Nephron (organoid): ENCODE data around the gene FMNL2.

Experiments used
- H3K27ac Mint-ChIP-seq, 3 experiments: 2 replicates each; pipeline ENCODE4 v1.8.0; 2020; ENCODE audit warnings: mixed read lengths in 3 of 3, mild to moderate bottlenecking in 2 of 3, moderate library complexity in 1 of 3
- H3K27me3 Mint-ChIP-seq: 2 replicates; pipeline ENCODE4 v1.8.0; 2021; ENCODE audit warnings: low read depth, mild to moderate bottlenecking, moderate library complexity, mixed read lengths
- H3K36me3 Mint-ChIP-seq: 2 replicates; pipeline ENCODE4 v1.8.0; 2020; ENCODE audit warnings: low read depth, mixed read lengths
- H3K4me1 Mint-ChIP-seq: 2 replicates; pipeline ENCODE4 v1.8.0; 2020; ENCODE audit warnings: mixed read lengths
- H3K4me3 Mint-ChIP-seq, 3 experiments: 2 replicates each; pipeline ENCODE4 v1.8.0; 2020; ENCODE audit warnings: mild to moderate bottlenecking in 3 of 3, mixed read lengths in 3 of 3, moderate library complexity in 2 of 3
- H3K9me3 Mint-ChIP-seq: 2 replicates; pipeline ENCODE4 v1.8.0; 2020; ENCODE audit warnings: mixed read lengths
- CTCF ChIP-seq, 3 experiments: fragments of 200-600 bp; sonication (generic); IDR thresholded peaks; one replicate each; pipeline ENCODE4 v1.5.0; 2021; ENCODE audit warnings: antibody characterized with exemption in 3 of 3; ENCODE audit not compliant: unreplicated experiment in 3 of 3

Gene FMNL2

DNA sequence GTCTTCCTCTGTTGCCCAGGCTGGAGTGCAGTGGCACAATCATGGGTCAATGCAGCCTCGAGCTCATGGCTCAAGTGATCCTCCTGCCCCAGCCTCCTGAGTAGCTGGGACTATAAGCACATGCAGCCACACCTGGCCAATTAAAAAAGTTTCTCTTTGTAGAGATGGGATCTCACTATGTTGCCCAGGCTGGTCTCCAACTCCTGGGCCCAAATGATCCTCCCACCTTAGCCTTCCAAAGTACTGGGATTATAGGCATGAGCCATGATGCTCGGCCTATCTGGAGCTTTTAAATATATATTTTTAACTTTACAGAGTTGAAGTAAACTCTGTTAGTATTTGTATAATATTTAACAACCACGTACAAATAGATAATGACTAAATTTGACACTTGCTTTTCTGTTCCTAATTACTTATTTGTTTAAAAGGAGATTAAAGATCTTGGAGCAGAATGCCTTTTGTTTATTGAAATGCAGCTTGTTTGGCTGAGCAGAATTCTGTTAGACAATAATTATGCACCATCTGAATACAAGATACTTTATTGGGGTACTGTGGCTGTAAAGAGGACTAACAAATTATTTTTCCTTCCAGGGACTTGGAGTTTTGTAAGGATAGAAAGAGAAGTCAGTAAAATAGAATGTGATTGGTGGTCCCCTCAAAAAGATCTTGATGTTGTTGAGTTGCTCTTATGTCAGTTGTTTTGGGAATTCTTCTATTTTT is 175.0 kb downstream of the FMNL2 start:
- H3K27ac Mint-ChIP-seq, result no peak overlapping the region
- H3K4me3 Mint-ChIP-seq, result no peak overlapping the region
- no peak for TF ChIP-seq CTCF (IDR thresholded peaks at IDR 0.05; ENCODE audit: unreplicated experiment in 3 of 3)
- H3K27me3 Mint-ChIP-seq, result no peaks in the 10 kb centered on the region
- H3K9me3 Mint-ChIP-seq, result no peaks in the 10 kb centered on the region
- peaks cover 3% of the 10 kb centered on the region for H3K36me3 Mint-ChIP-seq
- peaks cover 34% of the 10 kb centered on the region for H3K4me1 Mint-ChIP-seq

- Mint-ChIP-seq H3K4me1 (peaks cover 31% of the 10 kb centered on the region), H3K36me3 (peaks cover 3% of the 10 kb centered on the region), H3K9me3 (no peaks in the 10 kb centered on the region), H3K27ac (no peak overlapping the region), H3K4me3 (no peak overlapping the region), H3K27me3 (no peaks in the 10 kb centered on the region)
- no peak for TF ChIP-seq CTCF (IDR thresholded peaks at IDR 0.05; ENCODE audit: unreplicated experiment in 3 of 3)
These were observed 175.6 kb downstream of the FMNL2 start for GRCh38 chr2:152510621-152511020.

DNA sequence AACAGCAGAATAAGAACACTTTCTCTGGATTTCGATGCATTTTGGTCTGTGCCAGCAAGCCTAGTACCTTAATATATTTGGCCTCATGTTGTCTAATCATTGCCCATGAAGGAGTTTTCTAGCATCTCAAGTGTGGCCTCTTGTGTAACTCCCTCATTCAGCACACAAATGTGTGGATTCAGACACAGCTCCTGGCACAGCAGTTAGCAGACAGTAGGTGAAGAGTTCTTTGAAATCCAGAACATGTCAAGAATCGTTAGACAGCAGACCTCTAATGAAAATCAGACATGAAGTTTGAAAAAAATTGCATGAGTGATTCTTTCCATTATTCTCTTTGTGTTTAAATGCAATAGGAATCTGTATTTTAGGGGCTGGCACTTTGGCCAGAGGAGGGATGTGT is 177.0 kb downstream of the FMNL2 start:
- Mint-ChIP-seq H3K4me3 (no peak overlapping the region), H3K9me3 (no peaks in the 10 kb centered on the region), H3K27me3 (no peaks in the 10 kb centered on the region), H3K4me1 (peaks cover 31% of the 10 kb centered on the region), H3K36me3 (peaks cover 3% of the 10 kb centered on the region), H3K27ac (no peak overlapping the region)
- no peak for TF ChIP-seq CTCF (IDR thresholded peaks at IDR 0.05; ENCODE audit: unreplicated experiment in 3 of 3)

DNA sequence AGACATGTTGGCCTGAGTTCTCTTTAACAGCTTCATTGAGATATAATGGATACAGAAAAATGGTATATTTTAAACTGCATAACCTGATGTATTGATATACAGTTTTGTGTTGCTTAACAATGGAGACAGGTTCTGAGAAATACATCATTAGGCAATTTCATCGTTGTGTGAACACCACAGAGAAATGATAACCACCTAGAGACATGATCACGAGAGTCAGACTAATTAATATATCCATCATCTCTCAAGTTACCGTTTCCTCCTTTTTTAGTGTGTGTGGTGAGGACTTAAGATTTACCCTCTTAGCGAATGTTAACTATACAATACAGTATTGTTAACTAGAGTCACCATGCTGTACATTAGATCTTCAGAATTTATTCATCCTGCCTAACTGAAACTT is 178.1 kb downstream of the FMNL2 start:
- H3K9me3 Mint-ChIP-seq, result no peaks in the 10 kb centered on the region
- no peak overlapping the region for H3K4me3 Mint-ChIP-seq
- peaks cover 32% of the 10 kb centered on the region for H3K4me1 Mint-ChIP-seq
- H3K27ac Mint-ChIP-seq, result no peak overlapping the region
- no peaks in the 10 kb centered on the region for H3K27me3 Mint-ChIP-seq
- no peak for TF ChIP-seq CTCF (IDR thresholded peaks at IDR 0.05; ENCODE audit: unreplicated experiment in 3 of 3)
- H3K36me3 Mint-ChIP-seq, result peaks cover 3% of the 10 kb centered on the region

DNA sequence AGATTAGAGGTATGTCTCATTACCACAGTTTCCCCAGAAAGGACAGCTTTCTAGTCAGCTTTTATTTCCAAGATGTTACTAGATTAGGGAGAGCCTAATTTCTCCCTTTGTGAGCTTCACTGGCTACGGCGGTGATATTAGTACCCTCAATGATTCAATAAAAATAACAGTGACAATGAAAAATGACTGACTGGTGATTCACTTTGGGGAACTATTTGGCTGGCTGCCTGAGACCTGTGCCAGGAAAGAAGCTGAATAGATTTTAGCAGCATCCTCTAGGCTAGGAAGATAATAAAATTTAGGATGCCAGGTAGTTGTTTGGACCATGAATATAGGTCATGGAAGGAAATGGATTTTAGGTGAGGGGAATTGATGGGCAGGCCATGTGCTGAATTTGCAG is 178.7 kb downstream of the FMNL2 start:
- no peak for TF ChIP-seq CTCF (IDR thresholded peaks at IDR 0.05; ENCODE audit: unreplicated experiment in 3 of 3)
- peaks cover 30% of the 10 kb centered on the region for H3K4me1 Mint-ChIP-seq

GRCh38 chr2:152518034-152518433 is 183.1 kb downstream of the FMNL2 start:
- no peak for TF ChIP-seq CTCF (IDR thresholded peaks at IDR 0.05; ENCODE audit: unreplicated experiment in 3 of 3)
- Mint-ChIP-seq H3K9me3 (no peaks in the 10 kb centered on the region), H3K27ac (peak overlapping the region; percentile 6 to 29 (median 19)), H3K4me3 (no peak overlapping the region), H3K4me1 (peaks cover 26% of the 10 kb centered on the region), H3K36me3 (peaks cover 10% of the 10 kb centered on the region), H3K27me3 (no peaks in the 10 kb centered on the region)

More for the DNA sequence above, 178.7 kb downstream of the FMNL2 start:
- Mint-ChIP-seq H3K36me3 (peaks cover 3% of the 10 kb centered on the region), H3K9me3 (no peaks in the 10 kb centered on the region), H3K27ac (no peak overlapping the region), H3K27me3 (no peaks in the 10 kb centered on the region), H3K4me3 (no peak overlapping the region)
